PFSK-1 (cell line): ENCODE measurements around the gene TRAPPC10.

Experiments used
- FOXP2 ChIP-seq: optimal IDR thresholded peaks from 2 replicates; pipeline ENCODE3; 2011; ENCODE audit warnings: borderline replicate concordance, control low read depth, inconsistent platforms; ENCODE audit not compliant: insufficient read depth; ENCODE audit errors: extremely low read length, extremely low read depth
- POLR2AphosphoS5 ChIP-seq: IDR thresholded peaks from 2 replicates; pipeline ENCODE4 v1.6.1; 2012; ENCODE audit warnings: low read depth, mild to moderate bottlenecking, control low read depth, low read length, moderate library complexity
- SIN3A ChIP-seq: IDR thresholded peaks from 2 replicates; pipeline ENCODE4 v1.6.1; 2012; ENCODE audit warnings: mild to moderate bottlenecking, low read length, moderate library complexity, borderline replicate concordance; ENCODE audit not compliant: insufficient read depth
- TAF1 ChIP-seq: IDR thresholded peaks from 2 replicates; pipeline ENCODE4 v1.6.1; 2012; ENCODE audit warnings: low read length, control low read depth, borderline replicate concordance; ENCODE audit not compliant: insufficient read depth
- TF ChIP-seq, protein P1 (sequence below), 2 experiments: IDR thresholded peaks; 2 replicates each; pipeline versions ENCODE4 v1.6.1 to v1.8.0; 2011 to 2012; ENCODE audit warnings: low read depth in 2 of 2, low read length in 2 of 2, control low read depth in 1 of 2, inconsistent platforms in 1 of 2, mild to moderate bottlenecking in 1 of 2, moderate library complexity in 1 of 2; ENCODE audit not compliant: insufficient read depth in 1 of 2

Gene TRAPPC10

DNA sequence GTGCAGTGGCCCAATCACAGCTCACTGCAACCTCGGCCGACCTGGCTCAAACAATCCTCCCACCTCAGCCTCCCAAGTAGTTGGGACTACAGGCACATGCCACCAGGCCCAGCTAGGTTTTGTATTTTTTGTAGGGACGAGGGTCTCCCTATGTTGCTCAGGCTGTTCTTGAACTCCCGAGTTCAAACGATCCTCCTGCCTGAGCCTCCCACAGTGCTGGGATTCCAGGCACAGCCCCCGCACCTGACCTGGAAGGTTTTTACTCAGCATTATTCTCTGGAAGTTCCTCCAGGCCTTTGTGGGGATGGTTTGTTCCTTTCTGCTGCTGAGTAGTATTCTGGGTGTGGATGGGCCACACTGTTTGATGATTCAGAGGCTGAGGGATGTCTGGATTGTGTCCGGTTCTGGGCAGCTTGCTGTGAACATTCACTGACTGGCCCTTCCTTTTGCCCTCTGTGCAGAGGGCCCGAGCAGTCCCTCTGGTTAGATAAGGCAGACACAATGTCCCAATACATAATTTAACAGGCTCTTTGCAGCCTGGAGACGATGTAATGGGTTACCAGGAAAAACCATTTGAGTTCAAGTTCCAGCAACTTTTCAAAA lies 6.0 kb upstream of the TRAPPC10 start:
- TF ChIP-seq TAF1 (peak; percentile 31; the same call in 1 of the 2 replicates), FOXP2 (no peak), SIN3A (0 out of 2 replicates have a peak, but pooled peaks have one; percentile 45), POLR2AphosphoS5 (no peak)
- TF ChIP-seq, protein P1, sequence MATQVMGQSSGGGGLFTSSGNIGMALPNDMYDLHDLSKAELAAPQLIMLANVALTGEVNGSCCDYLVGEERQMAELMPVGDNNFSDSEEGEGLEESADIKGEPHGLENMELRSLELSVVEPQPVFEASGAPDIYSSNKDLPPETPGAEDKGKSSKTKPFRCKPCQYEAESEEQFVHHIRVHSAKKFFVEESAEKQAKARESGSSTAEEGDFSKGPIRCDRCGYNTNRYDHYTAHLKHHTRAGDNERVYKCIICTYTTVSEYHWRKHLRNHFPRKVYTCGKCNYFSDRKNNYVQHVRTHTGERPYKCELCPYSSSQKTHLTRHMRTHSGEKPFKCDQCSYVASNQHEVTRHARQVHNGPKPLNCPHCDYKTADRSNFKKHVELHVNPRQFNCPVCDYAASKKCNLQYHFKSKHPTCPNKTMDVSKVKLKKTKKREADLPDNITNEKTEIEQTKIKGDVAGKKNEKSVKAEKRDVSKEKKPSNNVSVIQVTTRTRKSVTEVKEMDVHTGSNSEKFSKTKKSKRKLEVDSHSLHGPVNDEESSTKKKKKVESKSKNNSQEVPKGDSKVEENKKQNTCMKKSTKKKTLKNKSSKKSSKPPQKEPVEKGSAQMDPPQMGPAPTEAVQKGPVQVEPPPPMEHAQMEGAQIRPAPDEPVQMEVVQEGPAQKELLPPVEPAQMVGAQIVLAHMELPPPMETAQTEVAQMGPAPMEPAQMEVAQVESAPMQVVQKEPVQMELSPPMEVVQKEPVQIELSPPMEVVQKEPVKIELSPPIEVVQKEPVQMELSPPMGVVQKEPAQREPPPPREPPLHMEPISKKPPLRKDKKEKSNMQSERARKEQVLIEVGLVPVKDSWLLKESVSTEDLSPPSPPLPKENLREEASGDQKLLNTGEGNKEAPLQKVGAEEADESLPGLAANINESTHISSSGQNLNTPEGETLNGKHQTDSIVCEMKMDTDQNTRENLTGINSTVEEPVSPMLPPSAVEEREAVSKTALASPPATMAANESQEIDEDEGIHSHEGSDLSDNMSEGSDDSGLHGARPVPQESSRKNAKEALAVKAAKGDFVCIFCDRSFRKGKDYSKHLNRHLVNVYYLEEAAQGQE (IDR thresholded peaks at IDR 0.05; ENCODE audit: insufficient read depth in 1 of 2, low read depth in 2 of 2, low read length in 2 of 2), result no peak; a peak in 1 of 4 replicates

DNA sequence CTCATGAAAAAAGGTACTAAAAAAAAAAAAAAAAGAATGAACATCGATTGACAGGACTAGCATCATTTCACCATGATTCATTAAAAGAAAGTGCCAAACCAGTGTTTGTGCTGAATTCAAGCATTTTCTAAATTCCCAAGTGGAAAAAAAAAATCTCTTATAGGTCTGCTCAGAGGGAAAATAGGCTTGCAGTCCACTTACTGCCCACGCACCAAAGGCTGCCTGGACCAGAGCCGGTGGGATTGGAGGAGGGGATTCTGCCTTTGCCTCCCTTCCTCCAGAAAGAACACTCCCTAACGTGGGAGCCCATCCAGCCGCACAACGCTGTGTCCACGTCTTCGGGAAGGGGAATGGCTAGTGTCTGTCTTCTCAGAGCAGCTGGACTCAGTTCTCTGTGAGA lies 5.5 kb upstream of the TRAPPC10 start:
- TF ChIP-seq FOXP2 (no peak), TAF1 (no peak), POLR2AphosphoS5 (no peak), SIN3A (no peak)
- TF ChIP-seq, protein P1 (IDR thresholded peaks at IDR 0.05; ENCODE audit: insufficient read depth in 1 of 2, low read depth in 2 of 2, low read length in 2 of 2), result no peak

DNA sequence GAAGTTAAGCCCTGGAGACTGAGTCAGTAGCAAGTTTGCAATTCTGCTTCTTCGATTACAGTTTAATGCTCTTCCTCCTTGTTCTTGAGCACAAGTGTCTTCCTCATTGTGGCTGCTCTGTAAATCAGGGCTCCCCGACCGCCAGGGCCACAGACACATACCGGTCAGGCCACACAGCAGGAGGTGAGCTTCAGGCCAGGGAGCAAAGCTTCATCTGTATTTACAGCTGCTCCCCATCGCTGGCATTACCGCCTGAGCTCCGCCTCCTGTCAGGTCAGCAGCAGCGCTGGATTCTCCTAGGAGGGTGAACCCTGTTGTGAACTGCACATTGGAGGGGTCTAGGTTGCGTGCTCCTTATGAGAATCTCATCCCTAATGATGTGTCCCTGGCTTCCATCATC lies 1.7 kb upstream of the TRAPPC10 start:
- TF ChIP-seq SIN3A (no peak), FOXP2 (no peak), POLR2AphosphoS5 (no peak), TAF1 (no peak)
- TF ChIP-seq, protein P1 (IDR thresholded peaks at IDR 0.05; ENCODE audit: insufficient read depth in 1 of 2, low read depth in 2 of 2, low read length in 2 of 2), result no peak

DNA sequence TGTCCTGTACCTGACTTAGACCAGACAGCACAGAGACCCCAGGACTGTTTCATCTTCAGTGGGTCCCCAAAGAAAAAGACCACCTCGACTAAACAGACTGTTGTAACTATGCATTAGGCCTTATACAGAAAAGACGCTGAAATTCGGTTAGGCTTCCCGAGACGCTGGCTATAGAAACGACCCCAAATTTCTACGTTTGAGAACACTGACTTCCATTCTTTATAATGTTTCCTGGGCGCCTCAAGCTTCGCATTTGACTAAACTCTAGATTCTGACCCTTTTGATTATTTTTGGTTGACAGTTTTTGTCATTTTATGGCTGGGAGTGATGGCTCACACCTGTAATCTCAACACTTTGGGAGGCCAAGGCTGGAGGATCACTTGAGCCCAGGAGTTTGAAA lies 986 bp upstream of the TRAPPC10 start:
- TF ChIP-seq FOXP2 (no peak), POLR2AphosphoS5 (no peak), SIN3A (no peak), TAF1 (no peak)
- TF ChIP-seq, protein P1 (IDR thresholded peaks at IDR 0.05; ENCODE audit: insufficient read depth in 1 of 2, low read depth in 2 of 2, low read length in 2 of 2), result no peak
